Karpas-422 (cell line): Measurements from ENCODE around the gene FAM89A. TPM values are rescaled to one million over a fixed set of nuclear protein-coding genes. Genes with fewer than 3 reads are reported as not detected.
A peak's percentile ranks its signal among the peaks of the same experiment; 100 is the strongest.

Experiments
- DNase-seq: peaks from one replicate; pipeline ENCODE4 v3.0.0-alpha.2; 2015
- H2AFZ ChIP-seq: fragments of 200-600 bp; sonication (generic); 2 replicates; pipeline ENCODE4 v1.6.1; 2014; ENCODE audit warnings: antibody characterized with exemption, low read length, mixed read lengths
- H3K27ac ChIP-seq: fragments of 200-600 bp; sonication (generic); 2 replicates; pipeline ENCODE4 v1.5.1; 2014; ENCODE audit warnings: mild to moderate bottlenecking, low read length, moderate library complexity
- H3K27me3 ChIP-seq: fragments of 200-600 bp; sonication (generic); 2 replicates; pipeline ENCODE4 v1.6.1; 2014; ENCODE audit warnings: low read length, mixed read lengths
- H3K36me3 ChIP-seq: fragments of 200-600 bp; sonication (generic); 2 replicates; pipeline ENCODE4 v1.6.1; 2014; ENCODE audit warnings: low read length, mixed read lengths; ENCODE audit not compliant: insufficient read depth
- H3K4me1 ChIP-seq: fragments of 200-600 bp; sonication (generic); 2 replicates; pipeline ENCODE4 v1.6.1; 2014; ENCODE audit warnings: mild to moderate bottlenecking, low read length, mixed read lengths
- H3K4me2 ChIP-seq: fragments of 200-600 bp; sonication (generic); 2 replicates; pipeline ENCODE4 v1.6.1; 2014; ENCODE audit warnings: low read length, low read depth, mild to moderate bottlenecking; ENCODE audit not compliant: poor library complexity, severe bottlenecking
- H3K4me3 ChIP-seq: fragments of 200-600 bp; sonication (generic); 2 replicates; pipeline ENCODE4 v1.5.1; 2014; ENCODE audit warnings: mild to moderate bottlenecking, antibody characterized with exemption, low read length, mixed read lengths
- H3K79me2 ChIP-seq: fragments of 200-600 bp; sonication (generic); 2 replicates; pipeline ENCODE4 v1.6.1; 2014; ENCODE audit warnings: mild to moderate bottlenecking, low read length, mixed read lengths
- H3K9ac ChIP-seq: fragments of 200-600 bp; sonication (generic); 2 replicates; pipeline ENCODE4 v1.6.0; 2014; ENCODE audit warnings: low read length
- H3K9me2 ChIP-seq: fragments of 200-600 bp; sonication (generic), shearing (Covaris generic); replicated peaks from 2 replicates; pipeline ENCODE4 v1.6.0; 2014; ENCODE audit warnings: mild to moderate bottlenecking, low read length, moderate library complexity; ENCODE audit not compliant: insufficient read depth
- H3K9me3 ChIP-seq: fragments of 300-700, 200-600 bp; sonication (generic); 2 replicates; pipeline ENCODE4 v1.6.1; 2014; ENCODE audit warnings: low read length, mixed read lengths
- H4K20me1 ChIP-seq: fragments of 200-600 bp; sonication (generic); 2 replicates; pipeline ENCODE4 v1.6.1; 2014; ENCODE audit warnings: mild to moderate bottlenecking, antibody characterized with exemption, low read length, low read depth; ENCODE audit not compliant: insufficient read depth
- total RNA-seq: library from RNA; depleted of rRNA; stranded (reverse); fragments of >200 nt; shearing (Covaris generic); gene quantifications from 2 replicates; pipeline ENCODE4 v1.2.3, GENCODE V29; 2014; ENCODE audit warnings: low replicate concordance; rRNA removed

The FAM89A gene
- total RNA-seq = 8.2 and 11.2 TPM in 2 replicates

GRCh38 chr1:231040019-231040799 lies at the start of gene FAM89A:
FAM89A (minus strand) TSS chr1:231040254; CDS start chr1:231040211, 43 bp downstream.
- Histone ChIP-seq H3K4me1 (peaks cover 44% of the 10 kb centered on the region), H3K27ac (no peak within 1 kb of the TSS), H3K36me3 (no peaks in the 10 kb centered on the region), H3K9ac (peak within 1 kb of the TSS; percentile 76), H3K4me2 (peak within 1 kb of the TSS; percentile 92), H3K79me2 (peaks cover 39% of the 10 kb centered on the region), H3K9me3 (no peaks in the 10 kb centered on the region), H4K20me1 (0 out of 2 replicates have a peak, but pooled peaks cover 9% of the 10 kb centered on the region), H3K27me3 (no peaks in the 10 kb centered on the region), H3K4me3 (peak within 1 kb of the TSS; percentile 84), H2AFZ (peak within 1 kb of the TSS; percentile 80), H3K9me2 (no peaks in the 10 kb centered on the region)
- DNase-seq = peak; percentile 75

GRCh38 chr1:231084353-231084752 lies 44.3 kb upstream of the FAM89A start:
- Histone ChIP-seq H3K4me2 (no peak overlapping the region), H3K27ac (no peak overlapping the region), H3K9ac (no peak overlapping the region), H3K79me2 (no peaks in the 10 kb centered on the region), H3K9me3 (no peaks in the 10 kb centered on the region), H3K4me1 (no peaks in the 10 kb centered on the region), H2AFZ (no peak overlapping the region), H3K36me3 (no peaks in the 10 kb centered on the region), H3K4me3 (no peak overlapping the region), H4K20me1 (no peaks in the 10 kb centered on the region), H3K9me2 (no peaks in the 10 kb centered on the region), H3K27me3 (no peaks in the 10 kb centered on the region)
- DNase-seq = no peak

GRCh38 chr1:231079163-231079562 lies 39.1 kb upstream of the FAM89A start:
- H3K79me2 ChIP-seq = no peaks in the 10 kb centered on the region
- no peaks in the 10 kb centered on the region for H3K9me3 ChIP-seq
- H3K27ac ChIP-seq = no peak overlapping the region
- no peaks in the 10 kb centered on the region for H3K4me1 ChIP-seq
- no peak for DNase-seq
- H3K27me3 ChIP-seq = no peaks in the 10 kb centered on the region
- no peak overlapping the region for H3K9ac ChIP-seq
- H4K20me1 ChIP-seq = no peaks in the 10 kb centered on the region
- no peaks in the 10 kb centered on the region for H3K36me3 ChIP-seq
- H2AFZ ChIP-seq = no peak overlapping the region
- H3K4me3 ChIP-seq = no peak overlapping the region
- H3K9me2 ChIP-seq = no peaks in the 10 kb centered on the region
- no peak overlapping the region for H3K4me2 ChIP-seq

GRCh38 chr1:231078250-231078649 lies 38.2 kb upstream of the FAM89A start:
- no peak overlapping the region for H2AFZ ChIP-seq
- no peak overlapping the region for H3K4me3 ChIP-seq
- no peaks in the 10 kb centered on the region for H3K36me3 ChIP-seq
- H3K9me2 ChIP-seq = no peaks in the 10 kb centered on the region
- H3K79me2 ChIP-seq = no peaks in the 10 kb centered on the region
- H3K9ac ChIP-seq = no peak overlapping the region
- H3K9me3 ChIP-seq = no peaks in the 10 kb centered on the region
- H3K27me3 ChIP-seq = no peaks in the 10 kb centered on the region
- H3K4me2 ChIP-seq = no peak overlapping the region
- no peaks in the 10 kb centered on the region for H3K4me1 ChIP-seq
- no peaks in the 10 kb centered on the region for H4K20me1 ChIP-seq
- H3K27ac ChIP-seq = no peak overlapping the region
- no peak for DNase-seq

GRCh38 chr1:231076802-231077201 lies 36.7 kb upstream of the FAM89A start:
- no peaks in the 10 kb centered on the region for H4K20me1 ChIP-seq
- DNase-seq = no peak
- no peak overlapping the region for H3K4me2 ChIP-seq
- H3K9me2 ChIP-seq = no peaks in the 10 kb centered on the region
- no peaks in the 10 kb centered on the region for H3K27me3 ChIP-seq
- no peak overlapping the region for H3K4me3 ChIP-seq
- no peaks in the 10 kb centered on the region for H3K79me2 ChIP-seq
- no peaks in the 10 kb centered on the region for H3K9me3 ChIP-seq
- no peaks in the 10 kb centered on the region for H3K36me3 ChIP-seq
- H3K27ac ChIP-seq = no peak overlapping the region
- H3K9ac ChIP-seq = no peak overlapping the region
- H3K4me1 ChIP-seq = no peaks in the 10 kb centered on the region
- H2AFZ ChIP-seq = no peak overlapping the region

GRCh38 chr1:231075497-231075896 lies 35.4 kb upstream of the FAM89A start:
- Histone ChIP-seq H3K4me2 (no peak overlapping the region), H3K27ac (no peak overlapping the region), H3K36me3 (no peaks in the 10 kb centered on the region), H3K79me2 (no peaks in the 10 kb centered on the region), H3K27me3 (no peaks in the 10 kb centered on the region), H3K9ac (no peak overlapping the region), H3K9me2 (no peaks in the 10 kb centered on the region), H4K20me1 (no peaks in the 10 kb centered on the region), H3K4me1 (no peaks in the 10 kb centered on the region), H3K4me3 (no peak overlapping the region), H2AFZ (no peak overlapping the region), H3K9me3 (no peaks in the 10 kb centered on the region)
- no peak for DNase-seq

GRCh38 chr1:231075020-231075419 lies 35.0 kb upstream of the FAM89A start:
- no peaks in the 10 kb centered on the region for H3K4me1 ChIP-seq
- no peak overlapping the region for H3K4me2 ChIP-seq

GRCh38 chr1:231074046-231074445 lies 34.0 kb upstream of the FAM89A start:
- Histone ChIP-seq H3K36me3 (no peaks in the 10 kb centered on the region), H3K27me3 (no peaks in the 10 kb centered on the region), H3K4me1 (no peaks in the 10 kb centered on the region), H3K9ac (no peak overlapping the region), H3K9me2 (no peaks in the 10 kb centered on the region), H3K9me3 (no peaks in the 10 kb centered on the region), H3K4me3 (no peak overlapping the region), H3K27ac (no peak overlapping the region), H2AFZ (no peak overlapping the region), H3K79me2 (no peaks in the 10 kb centered on the region), H3K4me2 (no peak overlapping the region), H4K20me1 (no peaks in the 10 kb centered on the region)
- no peak for DNase-seq

More at GRCh38 chr1:231075020-231075419, 35.0 kb upstream of the FAM89A start:
- H2AFZ ChIP-seq = no peak overlapping the region
- H3K9me3 ChIP-seq = no peaks in the 10 kb centered on the region
- H3K79me2 ChIP-seq = no peaks in the 10 kb centered on the region
- no peak for DNase-seq
- H3K27ac ChIP-seq = no peak overlapping the region
- no peaks in the 10 kb centered on the region for H3K9me2 ChIP-seq
- H4K20me1 ChIP-seq = no peaks in the 10 kb centered on the region
- H3K4me3 ChIP-seq = no peak overlapping the region
- H3K9ac ChIP-seq = no peak overlapping the region
- H3K36me3 ChIP-seq = no peaks in the 10 kb centered on the region
- no peaks in the 10 kb centered on the region for H3K27me3 ChIP-seq
